ENCODE measurements around the gene UHRF2. TPM values are rescaled to one million over a fixed set of nuclear protein-coding genes. Genes with fewer than 3 reads are reported as not detected.

UHRF2 gene
- total RNA-seq, 2 experiments from 2014 or later = 57.0 to 60.1 TPM

- intact Hi-C loops (cut with micrococcal nuclease) = no loop called here
- no peak overlapping the region for H3K27ac Mint-ChIP-seq
Measured at GRCh38 chr9:6460189-6460768, 47.3 kb downstream of the UHRF2 start.

DNA sequence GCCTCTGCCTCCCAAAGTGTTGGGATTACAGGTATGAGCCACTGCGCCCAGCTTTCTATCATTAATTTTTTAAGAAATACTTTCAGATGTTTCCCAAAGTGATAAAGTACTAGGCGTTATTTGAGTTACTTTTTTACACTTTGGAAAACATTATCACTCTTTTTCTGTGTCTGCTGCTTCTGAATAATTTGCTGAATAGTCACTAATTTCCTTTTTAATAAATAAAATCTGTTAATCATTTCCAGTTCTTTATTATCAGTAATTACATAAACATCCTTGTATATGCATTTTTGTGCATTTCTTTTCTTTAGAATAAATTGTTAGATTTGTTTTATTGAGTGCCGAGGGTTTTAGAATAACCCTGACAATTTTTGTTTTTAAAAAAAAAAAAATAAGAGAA lies 48.6 kb downstream of the UHRF2 start:
- Mint-ChIP-seq H3K36me3 (ENCODE audit: low read depth) (peaks cover 42% of the 10 kb centered on the region), H3K27ac (no peak overlapping the region), H3K4me3 (no peak overlapping the region), H3K27me3 (no peaks in the 10 kb centered on the region), H3K9me3 (peaks cover 15% of the 10 kb centered on the region), H3K4me1 (ENCODE audit: low read depth) (peaks cover 27% of the 10 kb centered on the region)
- no peak for ATAC-seq
- no peak for DNase-seq
- intact Hi-C loops (cut with micrococcal nuclease) = no loop called here
- ChIA-PET CTCF (interaction anchor here (0.7 kb wide), 1 partner anchor 106 kb away, joined by 5 read pairs; no protein-coding TSS in a partner anchor), POLR2A (no interaction called here)
- no peak for TF ChIP-seq CTCF (IDR thresholded peaks at IDR 0.05)

More at GRCh38 chr9:6460189-6460768, 47.3 kb downstream of the UHRF2 start:
- Mint-ChIP-seq H3K36me3 (ENCODE audit: low read depth) (peaks cover 52% of the 10 kb centered on the region), H3K27me3 (no peaks in the 10 kb centered on the region), H3K4me1 (ENCODE audit: low read depth) (peaks cover 34% of the 10 kb centered on the region), H3K9me3 (peaks cover 18% of the 10 kb centered on the region), H3K4me3 (no peak overlapping the region)
- DNase-seq (no peak), ATAC-seq (no peak)
- no peak for TF ChIP-seq CTCF (IDR thresholded peaks at IDR 0.05)
- CTCF ChIA-PET = interaction anchor here (0.9 kb wide), 1 partner anchor 11 kb away, joined by 4 read pairs; no protein-coding TSS in a partner anchor
- POLR2A ChIA-PET = interaction anchor here (0.6 to 1.3 kb wide), 2 partner anchors 47 to 274 kb away, joined by 3 to 4 read pairs; partner anchors contain the start of gene UHRF2

DNA sequence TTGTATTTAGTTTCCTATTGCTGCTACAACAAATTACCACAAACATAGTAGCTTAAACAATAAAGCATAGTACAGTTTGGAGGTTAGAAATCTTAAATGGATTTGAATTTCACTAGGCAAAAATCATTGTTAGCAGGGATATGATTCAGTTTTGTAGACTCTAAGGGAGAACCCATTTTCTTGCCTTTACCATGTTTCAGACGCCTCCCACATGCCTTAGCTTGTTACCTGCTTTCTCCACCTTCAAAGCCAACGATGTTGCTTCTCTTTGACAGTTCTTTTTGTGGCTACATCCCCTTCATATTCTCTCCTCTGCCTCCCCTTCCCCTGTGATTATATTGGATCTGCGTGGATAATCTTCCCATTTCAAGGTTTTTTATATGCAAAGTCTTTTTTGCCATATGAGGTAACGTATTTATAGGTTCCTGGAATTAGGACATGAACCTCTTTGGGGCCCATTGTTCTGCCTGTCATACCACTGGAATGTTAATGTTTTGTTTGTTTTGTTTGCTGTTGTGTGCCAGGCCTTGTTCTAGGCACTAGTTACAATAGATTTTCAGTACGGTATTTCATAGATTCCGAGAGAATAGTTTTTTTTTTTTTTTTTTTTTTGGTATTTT lies 54.1 kb downstream of the UHRF2 start:
- Mint-ChIP-seq H3K36me3 (ENCODE audit: low read depth) (peaks cover 26% of the 10 kb centered on the region), H3K27me3 (no peaks in the 10 kb centered on the region), H3K4me3 (no peak overlapping the region), H3K27ac (no peak overlapping the region), H3K9me3 (no peaks in the 10 kb centered on the region), H3K4me1 (ENCODE audit: low read depth) (peaks cover 13% of the 10 kb centered on the region)
- no peak for TF ChIP-seq CTCF (IDR thresholded peaks at IDR 0.05)
- DNase-seq (no peak), ATAC-seq (no peak)
- POLR2A ChIA-PET = no interaction called here
- CTCF ChIA-PET = no interaction called here
- intact Hi-C loops (cut with micrococcal nuclease) = no loop called here

- intact Hi-C loops (cut with micrococcal nuclease) = no loop called here
- no peak for DNase-seq
- no peak overlapping the region for H3K27ac Mint-ChIP-seq
- peaks cover 22% of the 10 kb centered on the region for H3K36me3 Mint-ChIP-seq (ENCODE audit: low read depth)
- no peak overlapping the region for H3K4me3 Mint-ChIP-seq
- no peak for TF ChIP-seq CTCF (IDR thresholded peaks at IDR 0.05)
- no peaks in the 10 kb centered on the region for H3K9me3 Mint-ChIP-seq
- ChIA-PET POLR2A (interaction anchor here (1.2 to 2.0 kb wide), 2 partner anchors 9 to 58 kb away, joined by 3 to 6 read pairs; partner anchors contain the start of gene UHRF2), CTCF (interaction anchor here (0.8 to 1.2 kb wide), 3 partner anchors 11 to 81 kb away, joined by 3 to 4 read pairs (median 3); no protein-coding TSS in a partner anchor)
- ATAC-seq = no peak
- peaks cover 9% of the 10 kb centered on the region for H3K4me1 Mint-ChIP-seq (ENCODE audit: low read depth)
- H3K27me3 Mint-ChIP-seq = no peaks in the 10 kb centered on the region
Measured at GRCh38 chr9:6471231-6471850, 58.3 kb downstream of the UHRF2 start.

DNA sequence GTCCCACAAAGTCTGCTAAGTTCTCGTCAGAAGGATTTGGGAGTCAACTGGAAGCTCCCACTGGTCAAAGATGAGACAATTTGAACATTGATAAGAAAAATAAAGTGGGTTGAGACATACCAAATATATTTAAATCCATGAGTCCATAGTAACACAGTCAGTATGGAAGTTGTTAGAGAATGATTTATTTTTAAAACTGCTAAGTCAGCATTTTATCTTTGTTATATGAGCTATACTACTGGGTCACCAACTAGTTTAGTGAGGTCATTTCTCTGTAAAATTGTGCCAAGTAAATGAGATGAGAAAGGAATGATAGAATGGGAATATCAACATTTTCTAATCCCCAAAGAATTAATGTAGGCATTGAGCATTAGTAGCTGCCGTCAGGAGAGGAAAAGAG lies 60.2 kb downstream of the UHRF2 start:
- TF ChIP-seq CTCF (IDR thresholded peaks at IDR 0.05) = no peak
- no peak overlapping the region for H3K27ac Mint-ChIP-seq
- DNase-seq = no peak
- no peaks in the 10 kb centered on the region for H3K27me3 Mint-ChIP-seq
- peaks cover 12% of the 10 kb centered on the region for H3K36me3 Mint-ChIP-seq (ENCODE audit: low read depth)
- no peaks in the 10 kb centered on the region for H3K9me3 Mint-ChIP-seq
- CTCF ChIA-PET = interaction anchor here (1.0 to 1.7 kb wide), 2 partner anchors 49 to 58 kb away, joined by 3 read pairs; no protein-coding TSS in a partner anchor
- intact Hi-C loops (cut with micrococcal nuclease) = no loop called here
- no peak for ATAC-seq
- H3K4me1 Mint-ChIP-seq (ENCODE audit: low read depth) = peaks cover 9% of the 10 kb centered on the region
- POLR2A ChIA-PET = interaction anchor here (1.1 kb wide), 1 partner anchor 60 kb away, joined by 3 read pairs; no protein-coding TSS in a partner anchor
- H3K4me3 Mint-ChIP-seq = no peak overlapping the region

Measured in activated CD8-positive, alpha-beta T cell treated with anti-CD3 and anti-CD28 coated beads for 36 hours (primary cell).